GM06990 (cell line): ENCODE measurements around the gene CILP2.

Experiments
- DNase-seq: peaks from one replicate; pipeline ENCODE4 v3.0.0-alpha.2; 2011; ENCODE audit not compliant: insufficient read length; ENCODE audit errors: extremely low read depth
- H3K27me3 ChIP-seq: replicated peaks from 2 replicates; pipeline ENCODE4 v1.6.0; 2011; ENCODE audit warnings: low read length; ENCODE audit not compliant: control insufficient read depth, insufficient read depth
- H3K36me3 ChIP-seq: 2 replicates; pipeline ENCODE4 v1.5.1; 2011; ENCODE audit warnings: low read length; ENCODE audit not compliant: control insufficient read depth, insufficient read depth
- H3K4me3 ChIP-seq: replicated peaks from 2 replicates; pipeline ENCODE4 v1.5.1; 2011; ENCODE audit warnings: low read depth, mild to moderate bottlenecking, control low read depth, low read length
- TF ChIP-seq, protein P1 (sequence below): IDR thresholded peaks from 2 replicates; pipeline ENCODE4 v1.5.1; 2011; ENCODE audit warnings: low read length, control low read depth, mild to moderate bottlenecking, inconsistent platforms; ENCODE audit not compliant: insufficient read depth, poor library complexity, severe bottlenecking

The CILP2 gene

GRCh38 chr19:19592690-19593089 is 54.6 kb downstream of the CILP2 start:
- Histone ChIP-seq H3K4me3 (no peak overlapping the region), H3K36me3 (peaks cover 5% of the 10 kb centered on the region), H3K27me3 (no peaks in the 10 kb centered on the region)
- no peak for DNase-seq
- TF ChIP-seq, protein P1, sequence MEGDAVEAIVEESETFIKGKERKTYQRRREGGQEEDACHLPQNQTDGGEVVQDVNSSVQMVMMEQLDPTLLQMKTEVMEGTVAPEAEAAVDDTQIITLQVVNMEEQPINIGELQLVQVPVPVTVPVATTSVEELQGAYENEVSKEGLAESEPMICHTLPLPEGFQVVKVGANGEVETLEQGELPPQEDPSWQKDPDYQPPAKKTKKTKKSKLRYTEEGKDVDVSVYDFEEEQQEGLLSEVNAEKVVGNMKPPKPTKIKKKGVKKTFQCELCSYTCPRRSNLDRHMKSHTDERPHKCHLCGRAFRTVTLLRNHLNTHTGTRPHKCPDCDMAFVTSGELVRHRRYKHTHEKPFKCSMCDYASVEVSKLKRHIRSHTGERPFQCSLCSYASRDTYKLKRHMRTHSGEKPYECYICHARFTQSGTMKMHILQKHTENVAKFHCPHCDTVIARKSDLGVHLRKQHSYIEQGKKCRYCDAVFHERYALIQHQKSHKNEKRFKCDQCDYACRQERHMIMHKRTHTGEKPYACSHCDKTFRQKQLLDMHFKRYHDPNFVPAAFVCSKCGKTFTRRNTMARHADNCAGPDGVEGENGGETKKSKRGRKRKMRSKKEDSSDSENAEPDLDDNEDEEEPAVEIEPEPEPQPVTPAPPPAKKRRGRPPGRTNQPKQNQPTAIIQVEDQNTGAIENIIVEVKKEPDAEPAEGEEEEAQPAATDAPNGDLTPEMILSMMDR, result no peak

DNA sequence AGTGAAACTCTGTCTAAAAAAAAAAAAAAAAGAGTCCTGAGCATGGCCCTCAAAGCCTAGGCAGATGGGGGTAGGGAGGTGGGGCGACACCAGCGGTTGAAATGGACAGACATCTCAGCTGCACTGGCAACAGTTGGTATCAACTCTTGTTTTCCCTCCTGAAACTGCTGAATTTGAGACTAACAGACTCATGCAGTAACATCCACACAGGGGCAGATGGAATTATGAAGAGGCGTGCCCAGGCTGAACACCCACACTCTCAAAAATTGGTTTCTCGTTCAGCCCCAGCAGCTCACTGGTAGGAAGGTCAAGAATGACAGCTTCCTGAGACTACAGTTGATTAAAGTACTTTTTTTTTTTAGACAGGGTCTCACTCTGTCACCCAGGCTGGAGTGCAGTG is 56.3 kb downstream of the CILP2 start:
- TF ChIP-seq, protein P1, result no peak
- Histone ChIP-seq H3K27me3 (no peaks in the 10 kb centered on the region), H3K4me3 (no peak overlapping the region), H3K36me3 (peaks cover 5% of the 10 kb centered on the region)
- DNase-seq, result no peak

DNA sequence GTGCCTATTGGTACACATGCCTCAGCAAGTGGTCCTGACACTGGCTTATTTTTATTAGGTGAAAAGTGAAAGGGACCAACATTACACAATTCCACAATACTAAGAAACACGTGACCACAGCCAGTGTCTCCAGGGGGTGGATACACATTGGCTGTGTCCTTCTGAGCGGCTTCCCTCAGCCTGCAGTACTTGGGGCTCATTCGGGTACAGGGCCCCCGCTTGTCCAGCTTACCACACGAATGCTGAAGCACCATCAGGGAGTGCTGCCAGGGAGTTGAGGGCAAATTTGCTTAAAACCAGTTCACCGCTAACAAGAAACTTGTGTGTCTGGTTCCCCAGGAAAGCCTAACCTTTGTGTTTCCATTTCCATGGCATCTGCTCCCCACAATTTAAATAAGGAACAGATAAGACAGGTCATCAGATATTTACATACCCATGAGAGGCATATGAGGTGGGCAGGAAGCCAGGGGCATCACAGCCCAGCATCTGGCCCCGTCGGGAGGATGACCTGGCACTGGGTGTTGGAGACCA is 57.2 kb downstream of the CILP2 start:
- H3K27me3 ChIP-seq, result no peaks in the 10 kb centered on the region
- TF ChIP-seq, protein P1, result peak; percentile 19

More for the DNA sequence above, 57.2 kb downstream of the CILP2 start:
- H3K36me3 ChIP-seq, result peaks cover 5% of the 10 kb centered on the region
- no peak overlapping the region for H3K4me3 ChIP-seq
- DNase-seq, result peak; percentile 41
